ENCODE measurements around the gene ZCCHC7.

The ZCCHC7 gene

GRCh38 chr9:37209431-37210386 is 89.3 kb downstream of the ZCCHC7 start:
- DNase-seq (ENCODE audit: low spot score), result no peak

DNA sequence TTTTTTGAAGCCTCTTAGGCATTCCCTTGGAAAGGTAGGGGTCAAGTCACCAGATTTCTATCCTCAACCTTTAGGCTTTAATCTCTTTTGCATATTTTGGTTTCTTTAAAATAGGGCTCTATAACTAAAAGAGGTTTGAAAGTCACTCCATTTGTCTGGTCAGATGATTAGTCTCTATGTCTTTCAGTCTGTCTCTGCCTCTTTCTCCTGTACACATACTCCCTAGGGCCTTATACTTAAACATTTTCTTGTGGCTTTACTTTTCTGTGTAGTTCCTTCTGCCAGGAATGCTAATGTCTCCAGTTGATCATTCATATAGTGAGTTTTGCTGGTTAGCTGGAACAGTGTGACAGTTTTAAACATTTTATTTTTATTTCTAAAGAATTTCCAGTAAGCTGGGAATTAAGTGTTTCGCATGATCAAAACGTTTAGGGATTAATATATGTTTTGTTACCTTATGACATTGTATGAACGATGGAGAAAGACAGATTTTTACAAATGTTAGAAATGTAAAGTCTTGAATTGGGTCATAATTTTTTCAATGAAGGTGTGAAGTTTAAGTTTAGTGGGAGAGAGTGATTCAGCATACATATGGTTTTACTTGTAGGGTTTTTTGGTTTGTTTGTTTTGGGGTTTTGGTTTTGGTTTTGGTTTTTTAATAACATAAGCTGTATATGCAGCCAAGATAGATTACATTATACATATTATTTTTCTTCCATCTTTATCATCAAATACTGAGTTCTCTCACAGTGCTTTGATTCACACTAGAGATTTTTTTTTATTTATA is 90.6 kb downstream of the ZCCHC7 start:
- DNase-seq (ENCODE audit: low spot score), result no peak

DNA sequence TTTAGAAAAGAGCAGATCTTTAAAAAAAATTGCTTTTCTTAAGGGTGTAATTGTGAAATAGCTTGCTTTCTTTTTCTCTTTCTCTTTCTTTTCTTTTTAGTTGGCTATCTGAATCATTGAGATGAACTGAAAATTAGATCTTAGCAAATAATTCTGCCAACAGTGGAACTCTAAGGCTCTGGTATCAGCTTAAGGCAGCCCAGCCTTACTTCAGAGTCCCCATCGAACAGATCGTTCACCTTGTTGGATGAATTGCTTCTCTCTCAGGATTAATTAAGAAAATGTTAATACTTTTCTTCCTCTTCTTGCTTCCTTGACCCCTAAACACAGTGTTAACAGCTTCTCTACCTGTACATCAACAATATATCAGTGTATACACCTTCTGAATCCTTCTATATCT is 92.1 kb downstream of the ZCCHC7 start:
- DNase-seq (ENCODE audit: low spot score), result no peak

DNA sequence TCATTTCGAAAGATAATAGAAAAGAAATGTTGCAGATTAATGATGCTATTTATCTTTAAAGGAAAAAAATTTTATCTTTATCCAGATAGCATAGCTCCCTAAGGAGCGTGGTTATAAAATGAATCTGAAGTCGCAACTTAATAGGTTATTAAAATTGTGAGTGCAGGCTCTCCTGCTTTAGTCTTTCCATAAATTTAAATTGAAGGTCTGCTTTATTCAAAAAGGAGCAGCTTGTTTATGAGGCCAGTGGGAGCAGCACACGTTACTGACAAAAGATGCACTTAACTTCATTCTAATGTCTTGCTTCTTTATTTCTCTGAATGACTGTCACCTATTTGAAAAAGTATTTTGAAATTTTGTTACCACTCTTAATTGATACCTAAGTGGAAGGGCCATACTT is 95.0 kb downstream of the ZCCHC7 start:
- DNase-seq (ENCODE audit: low spot score), result no peak

GRCh38 chr9:37215830-37216229 is 95.5 kb downstream of the ZCCHC7 start:
- DNase-seq (ENCODE audit: low spot score), result no peak

DNA sequence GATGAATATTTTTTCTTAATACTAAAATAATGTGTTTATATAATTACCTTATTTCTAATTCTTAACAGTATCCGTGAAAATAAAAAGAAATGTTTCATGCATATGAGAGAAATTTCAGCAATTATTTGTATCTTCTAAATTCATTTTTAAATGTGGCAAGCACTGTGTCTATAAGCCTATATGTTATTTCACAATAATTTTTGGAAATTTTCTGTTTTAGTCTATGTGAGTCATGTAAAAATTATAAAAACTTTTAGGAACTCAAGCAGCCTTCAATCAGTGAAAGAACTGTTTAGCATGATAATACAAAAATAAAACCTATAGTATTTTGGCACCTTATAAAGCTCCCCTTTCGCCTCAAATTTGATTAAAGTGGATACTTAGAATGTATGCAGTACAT is 96.8 kb downstream of the ZCCHC7 start:
- DNase-seq (ENCODE audit: low spot score), result no peak

DNA sequence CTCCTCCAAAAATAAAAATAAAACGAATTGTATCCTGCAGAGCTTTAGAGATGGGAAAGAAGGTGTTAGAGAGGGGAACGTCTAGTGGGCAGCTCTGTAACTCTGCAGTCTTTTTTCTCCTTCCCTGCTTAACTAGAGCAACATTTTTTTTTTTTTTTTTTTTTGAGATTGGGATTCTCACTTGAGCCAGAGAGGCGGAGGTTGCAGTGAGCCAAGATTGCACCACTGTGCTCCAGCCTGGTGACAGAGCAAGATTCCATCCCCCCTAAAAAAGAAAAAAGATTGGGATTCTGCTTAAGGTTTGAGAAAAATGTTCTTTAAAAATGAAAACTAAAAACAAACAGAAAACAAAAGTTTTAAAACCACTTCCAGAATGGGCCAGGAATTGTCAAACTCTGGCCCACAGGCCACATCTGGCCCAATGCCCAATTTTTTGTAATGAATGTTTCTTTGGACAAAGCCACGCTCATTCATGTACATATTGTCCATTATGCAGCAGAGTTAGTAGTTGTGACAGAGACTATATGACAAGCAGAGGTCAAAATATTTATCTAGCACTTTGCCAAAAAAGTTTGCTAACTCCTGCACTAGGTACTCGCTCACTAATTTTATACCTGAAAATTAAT is 98.5 kb downstream of the ZCCHC7 start:
- DNase-seq (ENCODE audit: low spot score), result no peak

GRCh38 chr9:37220971-37221370 is 100.6 kb downstream of the ZCCHC7 start:
- no peak for DNase-seq (ENCODE audit: low spot score)

GRCh38 chr9:37221489-37222106 is 101.2 kb downstream of the ZCCHC7 start:
- no peak for DNase-seq (ENCODE audit: low spot score)

- DNase-seq (ENCODE audit: low spot score), result no peak
Observed at GRCh38 chr9:37229455-37229854, 109.1 kb downstream of the ZCCHC7 start.

- no peak for DNase-seq (ENCODE audit: low spot score)
Observed at GRCh38 chr9:37229882-37230482, 109.6 kb downstream of the ZCCHC7 start.

DNA sequence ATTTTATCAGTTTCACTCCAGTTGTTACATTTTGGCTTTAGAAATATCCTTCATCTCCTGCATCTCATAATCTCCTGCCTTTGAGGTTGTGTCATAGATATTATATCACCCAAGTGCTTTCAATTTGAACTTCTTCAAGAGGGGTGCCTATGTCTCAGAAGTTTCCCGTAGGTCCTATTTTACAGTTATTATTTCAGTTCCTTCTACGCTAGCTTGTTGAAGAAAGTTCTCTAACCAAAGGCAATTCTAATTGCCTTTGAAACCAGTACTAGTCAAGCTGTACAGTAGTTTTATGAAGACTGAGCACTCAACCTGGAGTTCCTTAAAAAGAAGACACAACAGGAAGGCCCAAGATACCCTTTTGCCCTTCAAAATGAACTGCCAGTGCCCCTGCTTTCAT is 116.4 kb downstream of the ZCCHC7 start:
- DNase-seq (ENCODE audit: low spot score), result no peak

DNA sequence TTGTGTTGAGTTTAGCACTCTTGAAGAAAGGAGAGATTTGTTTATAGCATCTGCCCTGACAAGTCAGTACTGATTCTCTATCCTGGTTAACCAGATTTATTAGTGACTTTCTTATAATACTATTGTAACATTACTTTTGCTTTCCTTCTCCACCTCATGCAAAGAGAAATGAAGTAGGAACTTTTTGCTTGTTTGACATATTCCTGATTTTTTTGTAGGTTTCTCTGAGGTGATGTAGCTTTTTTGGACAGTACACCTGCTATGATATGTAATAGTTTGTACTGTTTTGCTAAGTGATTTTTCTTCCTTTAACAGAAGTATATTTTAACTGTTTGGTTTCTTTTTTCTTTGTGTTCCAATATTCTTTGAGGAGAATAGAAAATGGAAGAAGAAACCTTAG is 117.7 kb downstream of the ZCCHC7 start:
- DNase-seq (ENCODE audit: low spot score), result no peak

DNA sequence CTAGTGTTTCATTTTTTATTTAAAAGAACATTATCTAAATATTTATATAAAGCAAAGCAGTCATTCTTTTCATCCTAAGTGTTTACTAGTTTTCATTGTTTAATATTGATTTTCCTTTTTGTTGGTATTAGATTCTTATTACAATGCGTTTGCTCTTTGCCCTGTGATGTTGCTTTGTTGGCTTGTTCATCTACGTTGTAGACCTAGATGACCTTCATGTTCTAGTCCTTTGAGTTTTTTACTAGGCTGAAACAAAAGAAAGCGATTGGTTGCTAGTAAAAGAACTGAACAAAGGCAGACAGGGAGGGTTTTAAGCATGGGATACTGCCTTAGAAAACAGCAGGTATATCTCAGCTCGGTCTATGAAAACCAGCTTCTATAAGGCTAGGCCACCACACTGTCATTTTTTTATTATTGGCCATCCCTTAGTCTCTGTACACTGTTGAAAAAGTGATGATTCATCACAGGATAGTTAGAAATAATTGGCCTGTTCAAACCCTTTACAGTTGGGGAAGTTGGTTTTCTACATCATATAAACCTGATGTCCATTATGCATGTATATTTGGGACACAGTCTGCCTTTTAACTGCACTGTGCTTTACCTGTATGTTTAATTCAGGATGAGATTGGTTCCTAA is 119.0 kb downstream of the ZCCHC7 start:
- DNase-seq (ENCODE audit: low spot score), result no peak

DNA sequence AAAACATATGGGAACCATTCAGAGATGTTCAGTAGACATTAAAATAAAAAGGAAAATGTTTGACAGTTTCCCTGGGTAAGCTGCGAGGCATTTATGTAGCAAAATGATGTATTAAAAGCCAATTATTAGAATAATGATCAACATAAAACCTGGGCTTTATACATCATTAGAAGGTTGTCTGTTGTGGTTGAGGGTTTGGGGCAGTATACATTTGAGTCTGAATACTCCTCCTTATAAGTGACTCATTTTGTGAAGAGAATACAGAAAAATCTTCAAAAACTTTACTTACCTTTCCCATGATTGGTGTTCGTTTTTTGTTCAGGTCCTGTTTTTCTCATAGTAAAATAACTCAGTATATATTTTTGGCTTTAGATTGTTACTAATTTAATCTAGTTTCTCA is 119.5 kb downstream of the ZCCHC7 start:
- no peak for DNase-seq (ENCODE audit: low spot score)

DNA sequence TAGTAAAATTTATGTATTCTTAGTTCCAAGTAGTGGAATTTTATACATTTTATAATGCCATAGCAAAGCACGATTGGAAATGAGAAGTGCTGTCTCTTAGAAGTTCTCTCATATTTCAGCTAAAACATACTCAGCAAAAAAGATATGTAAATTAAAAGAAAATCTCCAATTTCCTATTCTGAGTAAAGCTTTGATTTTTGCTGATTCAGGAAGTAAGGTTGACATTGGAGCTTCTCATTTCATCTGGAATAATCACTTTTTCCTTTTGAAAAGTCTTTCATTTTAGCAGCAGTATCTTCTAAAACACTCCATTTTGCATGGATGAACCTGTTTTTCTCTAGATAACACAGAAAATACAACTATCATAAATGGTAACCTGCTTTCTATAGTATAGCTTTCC is 121.0 kb downstream of the ZCCHC7 start:
- DNase-seq (ENCODE audit: low spot score), result no peak

DNA sequence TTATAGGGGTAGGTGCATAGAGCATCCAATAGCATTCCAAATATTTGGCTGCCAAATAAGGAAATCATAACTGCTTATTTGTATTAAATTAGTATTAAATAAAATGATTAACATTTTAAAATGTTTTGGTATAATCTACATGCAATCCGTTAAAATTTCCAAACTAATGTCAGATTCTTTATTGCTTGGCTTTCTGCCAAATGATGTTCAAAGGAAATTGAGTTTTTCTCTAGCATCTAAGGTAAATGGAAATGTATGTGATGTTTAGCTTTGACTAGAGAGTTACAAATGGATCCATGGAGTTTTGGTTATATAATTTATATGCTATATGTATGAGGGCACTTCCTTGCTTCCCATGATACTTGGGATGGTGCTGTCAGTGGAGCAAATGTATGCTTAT is 121.7 kb downstream of the ZCCHC7 start:
- no peak for DNase-seq (ENCODE audit: low spot score)

DNA sequence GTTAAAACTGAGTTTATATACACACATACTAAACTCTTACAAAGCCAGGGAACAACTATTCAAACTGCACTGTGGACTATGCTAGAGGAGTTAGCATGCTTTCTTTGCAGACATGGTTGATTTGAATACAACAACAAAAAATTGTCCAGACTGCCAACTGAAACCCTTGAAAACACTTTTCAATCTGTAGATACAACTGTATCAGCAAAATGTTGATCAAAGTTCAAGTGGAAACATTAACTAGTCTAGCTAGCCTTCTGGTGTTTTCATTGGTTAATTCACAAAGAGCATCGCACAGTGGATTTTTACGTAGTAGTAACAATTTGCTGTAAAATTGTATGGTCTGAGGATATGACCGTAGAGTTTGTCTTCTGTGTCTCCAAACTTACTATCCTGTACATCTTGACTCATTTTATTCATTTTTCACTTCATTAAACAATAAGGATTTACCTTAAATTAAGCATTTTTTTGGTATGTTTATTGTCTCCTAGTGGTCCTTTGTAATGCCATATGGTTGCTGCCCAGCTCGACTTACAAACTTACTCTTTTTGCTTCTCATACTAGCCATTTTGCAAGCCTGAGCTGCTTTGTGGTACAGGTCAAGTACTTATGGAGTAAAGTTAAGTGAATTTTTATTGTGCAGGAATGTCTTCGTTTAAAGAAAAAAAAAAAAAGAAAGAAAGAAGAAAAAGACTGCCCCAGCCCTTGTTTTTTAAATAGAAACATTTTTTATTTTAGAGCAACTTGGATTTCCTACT is 123.4 kb downstream of the ZCCHC7 start:
- no peak for DNase-seq (ENCODE audit: low spot score)

DNA sequence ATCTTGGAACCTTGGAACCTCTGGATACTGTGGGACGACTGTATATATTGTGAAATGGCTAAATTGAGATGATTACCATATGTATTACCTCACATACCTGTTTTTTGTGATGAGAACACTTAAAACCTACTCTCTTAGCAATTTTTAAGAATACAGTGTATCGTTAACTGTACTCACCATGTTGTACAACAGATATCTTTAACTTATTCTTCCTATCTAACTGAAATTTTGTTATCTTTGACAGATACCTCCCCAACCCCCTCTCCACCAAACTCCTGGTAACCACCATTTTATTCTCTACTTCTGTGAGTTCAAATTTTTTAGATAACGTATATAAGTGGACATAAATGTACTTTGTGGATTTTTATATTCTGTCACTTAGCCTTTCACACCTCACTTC is 126.5 kb downstream of the ZCCHC7 start:
- no peak for DNase-seq (ENCODE audit: low spot score)

DNA sequence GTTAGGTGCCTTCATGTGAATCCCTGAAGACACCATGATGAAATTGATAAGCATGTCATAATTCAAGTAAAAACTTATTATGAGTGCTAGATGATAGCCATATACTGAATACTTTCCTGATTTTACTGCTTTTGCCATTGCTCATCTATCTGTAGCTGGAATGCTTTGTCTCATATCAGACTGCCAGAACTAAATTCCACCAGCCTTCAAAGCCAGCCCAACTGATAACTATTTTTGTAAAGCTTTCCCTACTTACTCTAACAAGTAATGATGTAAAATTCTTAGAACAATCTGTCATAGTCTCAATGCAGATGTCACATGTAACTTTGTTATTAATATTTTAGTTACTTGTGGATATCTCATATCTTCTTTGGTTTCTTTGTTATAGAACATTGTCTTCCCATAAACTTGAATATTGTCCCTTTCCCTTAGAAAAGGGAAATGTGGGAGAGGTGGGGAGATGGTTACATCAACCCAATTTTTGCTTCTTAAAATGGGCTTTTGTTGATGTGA is 128.3 kb downstream of the ZCCHC7 start:
- DNase-seq (ENCODE audit: low spot score), result no peak

Data from CD4-positive, alpha-beta T cell treated with Interleukin-15 for 4 hours (primary cell).